Measurements from ENCODE around the gene EARS2. TPM values are rescaled to one million over a fixed set of nuclear protein-coding genes. Genes with fewer than 3 reads are reported as not detected.

Gene EARS2
- total and polyA plus RNA-seq, 10 of the 15 experiments (the other 5 are each of a cell fraction or from before 2014, with no cell fraction given), result 12.9 to 65.9 (median 33.5) TPM

DNA sequence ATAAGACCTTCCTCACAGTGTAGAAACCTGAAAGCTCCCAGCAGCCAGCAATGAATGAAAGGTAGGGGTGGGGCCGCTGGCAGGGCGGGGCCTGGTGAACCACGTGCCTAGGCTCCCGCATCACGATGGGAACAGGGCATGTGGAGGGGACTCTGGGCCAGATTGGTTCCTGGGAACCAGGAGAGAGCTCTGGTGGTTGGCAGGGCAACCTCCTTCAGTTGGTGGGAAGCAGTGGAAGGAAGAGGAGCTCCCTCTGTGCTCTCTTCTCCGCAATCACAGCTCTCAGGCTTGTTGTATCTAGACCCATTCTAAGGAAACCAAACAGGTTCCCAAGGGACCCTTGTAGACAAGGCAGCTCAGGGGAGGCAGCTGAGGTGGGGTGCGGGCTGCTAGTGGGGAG is 57.3 kb downstream of the EARS2 start:
- H3K4me1 ChIP-seq (ENCODE audit: control insufficient read depth, insufficient read depth, low read length), result peaks cover 26% of the 10 kb centered on the region
- no peak overlapping the region for H3K9ac ChIP-seq (ENCODE audit: control insufficient read depth, insufficient read depth, low read length)
- ChIA-PET SMC1A (ENCODE audit: uncharacterized antibody, unreplicated experiment) (interaction anchor here (1.8 kb wide), 1 partner anchor 55 kb away, joined by 6 read pairs; no protein-coding TSS in a partner anchor), RAD21 (ENCODE audit: unreplicated experiment) (no interaction called here), CTCF (interaction anchor here (1.7 to 2.4 kb wide), 2 partner anchors 65 to 97 kb away, joined by 4 to 7 read pairs; no protein-coding TSS in a partner anchor), POLR2A (interaction anchor here (0.6 to 1.9 kb wide), 2 partner anchors 10 to 886 kb away, joined by 4 to 6 read pairs; partner anchors contain the start of gene GGA2)
- H3K36me3 ChIP-seq (ENCODE audit: control insufficient read depth in 2 of 2, insufficient read depth in 2 of 2, low read length in 1 of 2), result peaks cover 14 to 16% of the 10 kb centered on the region in 2 experiments
- in situ Hi-C loops (cut with MboI) (loop anchor here (10.0 kb wide), 1 partner anchor 345 kb away; no protein-coding TSS in a partner anchor), intact Hi-C loops (cut with micrococcal nuclease; ENCODE audit: unreplicated experiment) (loop anchor here (5.0 kb wide), 1 partner anchor 32 kb away; no protein-coding TSS in a partner anchor)
- no peak for TF ChIP-seq FOS (IDR thresholded peaks at IDR 0.05; ENCODE audit: borderline replicate concordance, extremely low read depth, insufficient read length)
- TF ChIP-seq, protein P1, sequence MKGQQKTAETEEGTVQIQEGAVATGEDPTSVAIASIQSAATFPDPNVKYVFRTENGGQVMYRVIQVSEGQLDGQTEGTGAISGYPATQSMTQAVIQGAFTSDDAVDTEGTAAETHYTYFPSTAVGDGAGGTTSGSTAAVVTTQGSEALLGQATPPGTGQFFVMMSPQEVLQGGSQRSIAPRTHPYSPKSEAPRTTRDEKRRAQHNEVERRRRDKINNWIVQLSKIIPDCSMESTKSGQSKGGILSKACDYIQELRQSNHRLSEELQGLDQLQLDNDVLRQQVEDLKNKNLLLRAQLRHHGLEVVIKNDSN (IDR thresholded peaks at IDR 0.05; ENCODE audit: borderline replicate concordance, extremely low read length, insufficient read depth, low read depth, low read length), result peak; percentile 44
- H3K27ac ChIP-seq (ENCODE audit: control insufficient read depth, insufficient read depth), result no peak overlapping the region
- FAIRE-seq, result no peak
- H3K27me3 ChIP-seq (replicated peaks in 1 of 2; ENCODE audit: control insufficient read depth in 2 of 2, insufficient read depth in 2 of 2, low read length in 1 of 2), result no peaks in the 10 kb centered on the region
- peaks cover 80% of the 10 kb centered on the region for H3K79me2 ChIP-seq (ENCODE audit: control insufficient read depth, insufficient read depth, low read length)
- no peak overlapping the region for H3K4me3 ChIP-seq
- WGBS (ENCODE audit: insufficient coverage, insufficient replicate concordance, low lambda C conversion rate, missing lambda C conversion rate), result 43% methylated on average over 7 of the region's 7 CpGs
- no peak overlapping the region for H3K4me2 ChIP-seq (ENCODE audit: control insufficient read depth, insufficient read depth)
- no TSS peak for BruUV-seq (replicated peaks)
- peaks cover 16% of the 10 kb centered on the region for H4K20me1 ChIP-seq (ENCODE audit: control insufficient read depth, insufficient read depth)
- DNase-seq (ENCODE audit: low read depth, low spot score), result no peak
- H3K9me3 ChIP-seq (replicated peaks; ENCODE audit: control insufficient read depth, insufficient read depth, low read length), result no peaks in the 10 kb centered on the region
- no peak for ATAC-seq
- no peak overlapping the region for H2AFZ ChIP-seq (ENCODE audit: control insufficient read depth, low read depth, low read length)

DNA sequence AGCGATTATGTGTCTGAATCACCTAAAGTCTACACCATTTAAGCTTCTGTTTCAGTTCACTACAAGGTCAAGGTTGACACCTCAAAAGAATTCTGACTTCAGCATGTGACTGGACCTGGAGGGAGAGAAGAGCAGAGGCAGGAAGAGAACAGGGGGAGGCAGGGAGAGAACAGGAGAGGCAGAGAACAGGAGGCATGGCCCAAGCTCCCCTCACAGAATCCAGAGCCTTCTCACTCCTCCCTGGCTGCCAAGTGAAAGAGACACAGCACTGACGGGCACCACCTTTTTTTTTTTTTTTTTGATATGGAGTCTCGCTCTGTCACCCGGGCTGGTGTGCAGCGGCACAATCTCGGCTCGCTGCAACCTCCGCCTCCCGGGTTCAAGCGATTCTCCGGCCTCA is 58.3 kb downstream of the EARS2 start:
- SMC1A ChIA-PET (ENCODE audit: uncharacterized antibody, unreplicated experiment), result no interaction called here
- CTCF ChIA-PET, result interaction anchor here (1.1 to 1.7 kb wide), 2 partner anchors 63 to 98 kb away, joined by 4 to 5 read pairs; no protein-coding TSS in a partner anchor
- Histone ChIP-seq H3K9ac (ENCODE audit: control insufficient read depth, insufficient read depth, low read length) (no peak overlapping the region), H3K27me3 (replicated peaks in 1 of 2; ENCODE audit: control insufficient read depth in 2 of 2, insufficient read depth in 2 of 2, low read length in 1 of 2) (no peaks in the 10 kb centered on the region), H4K20me1 (ENCODE audit: control insufficient read depth, insufficient read depth) (peaks cover 12% of the 10 kb centered on the region), H3K79me2 (ENCODE audit: control insufficient read depth, insufficient read depth, low read length) (peaks cover 71% of the 10 kb centered on the region), H3K36me3 (ENCODE audit: control insufficient read depth in 2 of 2, insufficient read depth in 2 of 2, low read length in 1 of 2) (peaks cover 22 to 24% of the 10 kb centered on the region in 2 experiments), H2AFZ (ENCODE audit: control insufficient read depth, low read depth, low read length) (no peak overlapping the region), H3K4me1 (ENCODE audit: control insufficient read depth, insufficient read depth, low read length) (peaks cover 17% of the 10 kb centered on the region), H3K27ac (ENCODE audit: control insufficient read depth, insufficient read depth) (no peak overlapping the region), H3K4me2 (ENCODE audit: control insufficient read depth, insufficient read depth) (no peak overlapping the region), H3K9me3 (replicated peaks; ENCODE audit: control insufficient read depth, insufficient read depth, low read length) (no peaks in the 10 kb centered on the region), H3K4me3 (no peak overlapping the region)
- in situ Hi-C loops (cut with MboI) (no loop called here), intact Hi-C loops (cut with micrococcal nuclease; ENCODE audit: unreplicated experiment) (no loop called here)
- TF ChIP-seq RCOR1 (conservative IDR thresholded peaks at IDR 0.05; ENCODE audit: low read depth, low read length), result no peak
- DNase-seq (ENCODE audit: low read depth, low spot score), result no peak
- ATAC-seq, result no peak
- POLR2A ChIA-PET, result no interaction called here
- no peak for FAIRE-seq
- no TSS peak for BruUV-seq (replicated peaks)
- 82% methylated on average over 8 of the region's 11 CpGs for WGBS (ENCODE audit: insufficient coverage, insufficient replicate concordance, low lambda C conversion rate, missing lambda C conversion rate)
- RAD21 ChIA-PET (ENCODE audit: unreplicated experiment), result no interaction called here

All from GM12878 (cell line).